Peyer's patch (tissue), 4 donors: ENCODE measurements around the gene ITGA8.

Source experiments
- CTCF ChIP-seq, 6 experiments: fragments of 450-650 bp in 4 of 6; fragments of 200-600 bp in 2 of 6; sonication (generic) in 1 of 6; IDR thresholded peaks; one replicate each; pipeline ENCODE4 v1.5.1; 2017 to 2019; ENCODE audit warnings: antibody characterized with exemption in 6 of 6, mild to moderate bottlenecking in 3 of 6, moderate library complexity in 1 of 6
- POLR2A ChIP-seq, 2 donors: fragments of 450-650 bp; IDR thresholded peaks; one replicate each; pipeline ENCODE4 v1.5.1; 2017; ENCODE audit warnings: antibody characterized with exemption in 2 of 2, mild to moderate bottlenecking in 2 of 2, moderate library complexity in 2 of 2

GRCh38 chr10:15744217-15744865 lies 24.6 kb upstream of the ITGA8 start:
- TF ChIP-seq CTCF (IDR thresholded peaks at IDR 0.05): peak in 3 of 6 experiments; percentile 39 to 46 (median 43)
- no peak for TF ChIP-seq POLR2A (IDR thresholded peaks at IDR 0.05)
